ENCODE results near the gene ZNF580.

DNA sequence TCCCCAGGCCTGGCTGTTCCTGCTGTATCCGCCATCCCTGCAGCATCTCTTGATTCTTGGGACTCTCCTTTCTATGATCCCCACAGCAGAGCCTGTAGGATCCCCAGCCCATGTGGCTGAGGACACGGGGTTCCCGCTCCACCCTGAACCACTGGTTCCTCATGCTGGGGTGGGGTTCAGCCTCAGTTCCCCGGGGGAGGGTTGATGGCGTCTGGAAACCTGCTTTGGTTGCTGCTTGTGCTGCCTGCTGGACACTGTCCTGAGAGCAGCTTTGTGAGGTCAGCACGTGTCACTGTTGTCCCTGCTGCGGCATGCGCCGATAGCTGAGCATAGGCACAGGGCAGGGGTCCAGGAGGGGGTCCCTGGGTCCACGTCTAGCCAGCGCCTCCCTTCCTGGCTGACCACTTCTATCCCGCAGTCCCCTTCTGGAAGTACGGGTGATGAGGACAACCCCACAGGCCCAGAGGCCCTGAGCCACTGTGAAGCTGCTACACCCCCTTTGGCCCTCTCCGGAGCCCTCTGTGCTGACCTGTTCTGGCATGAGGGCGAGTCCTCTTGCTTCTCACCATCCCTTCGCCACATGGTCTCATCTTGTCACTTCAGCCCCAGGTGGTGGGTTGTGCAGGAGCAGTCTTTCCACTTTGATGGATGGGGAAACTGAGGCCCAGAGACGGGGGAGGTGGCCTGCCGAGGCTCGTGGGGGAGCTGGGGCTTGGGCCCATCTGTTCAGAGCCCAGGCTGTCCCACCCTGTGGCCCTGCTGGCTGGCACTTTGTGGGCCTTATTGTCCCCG is 39.7 kb downstream of the ZNF580 start:
- no peak for TF ChIP-seq POLR2A (IDR thresholded peaks at IDR 0.05)
- TF ChIP-seq, protein P1, sequence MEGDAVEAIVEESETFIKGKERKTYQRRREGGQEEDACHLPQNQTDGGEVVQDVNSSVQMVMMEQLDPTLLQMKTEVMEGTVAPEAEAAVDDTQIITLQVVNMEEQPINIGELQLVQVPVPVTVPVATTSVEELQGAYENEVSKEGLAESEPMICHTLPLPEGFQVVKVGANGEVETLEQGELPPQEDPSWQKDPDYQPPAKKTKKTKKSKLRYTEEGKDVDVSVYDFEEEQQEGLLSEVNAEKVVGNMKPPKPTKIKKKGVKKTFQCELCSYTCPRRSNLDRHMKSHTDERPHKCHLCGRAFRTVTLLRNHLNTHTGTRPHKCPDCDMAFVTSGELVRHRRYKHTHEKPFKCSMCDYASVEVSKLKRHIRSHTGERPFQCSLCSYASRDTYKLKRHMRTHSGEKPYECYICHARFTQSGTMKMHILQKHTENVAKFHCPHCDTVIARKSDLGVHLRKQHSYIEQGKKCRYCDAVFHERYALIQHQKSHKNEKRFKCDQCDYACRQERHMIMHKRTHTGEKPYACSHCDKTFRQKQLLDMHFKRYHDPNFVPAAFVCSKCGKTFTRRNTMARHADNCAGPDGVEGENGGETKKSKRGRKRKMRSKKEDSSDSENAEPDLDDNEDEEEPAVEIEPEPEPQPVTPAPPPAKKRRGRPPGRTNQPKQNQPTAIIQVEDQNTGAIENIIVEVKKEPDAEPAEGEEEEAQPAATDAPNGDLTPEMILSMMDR (IDR thresholded peaks at IDR 0.05) = no peak
